HG02571 (cell line): ENCODE measurements around the gene RXFP3.
A peak's percentile ranks its signal among the peaks of the same experiment; 100 is the strongest.
"Not testable (repeated sequence)": the region's sequence is repeated elsewhere in the genome, so short reads cannot be mapped to it uniquely, and the experiment has no call there.

Source experiments
- ATAC-seq: cut with Tn5 transposase; IDR thresholded peaks from one replicate; pipeline ENCODE4 v1.9.1; 2021; ENCODE audit warnings: mild to moderate bottlenecking, moderate library complexity; ENCODE audit not compliant: unreplicated experiment

Gene RXFP3

DNA sequence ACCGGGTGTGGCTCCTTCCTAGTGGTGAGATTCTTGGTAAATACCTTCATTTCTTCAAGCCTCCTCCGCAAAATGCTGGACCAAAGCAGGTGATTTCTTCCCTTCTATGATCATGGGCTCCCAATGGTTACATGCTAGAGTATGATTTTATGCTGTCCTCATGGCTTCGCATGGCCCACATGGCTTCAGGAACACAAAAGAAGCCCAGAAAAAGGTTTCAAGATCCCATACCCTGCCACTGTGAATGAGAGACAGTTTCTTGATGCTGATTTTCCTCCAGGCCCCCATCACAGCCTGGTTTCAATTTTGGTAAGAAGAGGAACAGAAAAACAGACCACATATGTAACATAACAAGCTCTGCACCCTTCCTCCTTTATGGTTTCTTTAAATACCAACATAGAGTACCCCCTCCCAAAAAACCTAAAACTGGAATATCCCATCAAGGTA is 2.4 kb upstream of the RXFP3 start:
- ATAC-seq, result peak; percentile 84

DNA sequence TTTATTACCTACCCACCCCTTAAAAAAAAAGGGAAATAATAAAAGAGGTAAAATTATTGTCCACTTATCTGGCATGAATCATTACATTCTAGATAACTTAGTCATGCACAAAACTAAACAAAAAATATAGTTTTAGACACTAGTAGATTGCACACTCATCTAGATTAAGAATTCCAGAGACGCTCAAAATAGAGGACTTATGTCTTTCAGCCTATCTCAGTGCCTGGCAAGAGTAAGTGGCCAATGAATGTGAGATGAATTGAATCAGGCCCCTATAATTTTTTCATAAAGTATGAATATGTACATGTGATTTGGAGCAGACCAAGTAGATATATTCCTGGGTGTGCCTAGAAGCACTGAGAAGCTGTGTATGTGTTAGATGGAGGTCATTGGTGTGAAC is 2.0 kb upstream of the RXFP3 start:
- peak; percentile 13 for ATAC-seq

DNA sequence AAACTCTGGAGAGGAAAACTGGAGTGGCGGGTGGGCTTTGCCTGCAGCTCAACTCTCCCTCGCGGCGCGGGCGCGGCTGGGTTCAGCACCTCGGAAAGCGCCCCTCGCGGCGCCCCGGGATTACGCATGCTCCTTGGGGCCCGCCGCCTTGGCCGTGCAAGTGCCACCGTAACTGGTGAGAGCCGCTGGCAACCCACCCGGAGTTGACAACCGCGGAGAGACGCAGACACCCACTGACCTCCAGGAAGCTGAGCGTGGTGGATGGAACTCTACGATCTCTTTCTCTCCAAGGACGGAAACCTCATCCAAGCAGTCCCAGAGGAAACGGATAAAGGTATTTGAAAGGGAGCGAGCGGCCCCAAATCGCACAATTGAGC is 194 bp upstream of the RXFP3 start:
- ATAC-seq, result no peak

DNA sequence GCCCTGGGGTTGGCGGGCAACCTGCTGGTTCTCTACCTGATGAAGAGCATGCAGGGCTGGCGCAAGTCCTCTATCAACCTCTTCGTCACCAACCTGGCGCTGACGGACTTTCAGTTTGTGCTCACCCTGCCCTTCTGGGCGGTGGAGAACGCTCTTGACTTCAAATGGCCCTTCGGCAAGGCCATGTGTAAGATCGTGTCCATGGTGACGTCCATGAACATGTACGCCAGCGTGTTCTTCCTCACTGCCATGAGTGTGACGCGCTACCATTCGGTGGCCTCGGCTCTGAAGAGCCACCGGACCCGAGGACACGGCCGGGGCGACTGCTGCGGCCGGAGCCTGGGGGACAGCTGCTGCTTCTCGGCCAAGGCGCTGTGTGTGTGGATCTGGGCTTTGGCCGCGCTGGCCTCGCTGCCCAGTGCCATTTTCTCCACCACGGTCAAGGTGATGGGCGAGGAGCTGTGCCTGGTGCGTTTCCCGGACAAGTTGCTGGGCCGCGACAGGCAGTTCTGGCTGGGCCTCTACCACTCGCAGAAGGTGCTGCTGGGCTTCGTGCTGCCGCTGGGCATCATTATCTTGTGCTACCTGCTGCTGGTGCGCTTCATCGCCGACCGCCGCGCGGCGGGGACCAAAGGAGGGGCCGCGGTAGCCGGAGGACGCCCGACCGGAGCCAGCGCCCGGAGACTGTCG is 976 bp downstream of the RXFP3 start:
- no peak for ATAC-seq

DNA sequence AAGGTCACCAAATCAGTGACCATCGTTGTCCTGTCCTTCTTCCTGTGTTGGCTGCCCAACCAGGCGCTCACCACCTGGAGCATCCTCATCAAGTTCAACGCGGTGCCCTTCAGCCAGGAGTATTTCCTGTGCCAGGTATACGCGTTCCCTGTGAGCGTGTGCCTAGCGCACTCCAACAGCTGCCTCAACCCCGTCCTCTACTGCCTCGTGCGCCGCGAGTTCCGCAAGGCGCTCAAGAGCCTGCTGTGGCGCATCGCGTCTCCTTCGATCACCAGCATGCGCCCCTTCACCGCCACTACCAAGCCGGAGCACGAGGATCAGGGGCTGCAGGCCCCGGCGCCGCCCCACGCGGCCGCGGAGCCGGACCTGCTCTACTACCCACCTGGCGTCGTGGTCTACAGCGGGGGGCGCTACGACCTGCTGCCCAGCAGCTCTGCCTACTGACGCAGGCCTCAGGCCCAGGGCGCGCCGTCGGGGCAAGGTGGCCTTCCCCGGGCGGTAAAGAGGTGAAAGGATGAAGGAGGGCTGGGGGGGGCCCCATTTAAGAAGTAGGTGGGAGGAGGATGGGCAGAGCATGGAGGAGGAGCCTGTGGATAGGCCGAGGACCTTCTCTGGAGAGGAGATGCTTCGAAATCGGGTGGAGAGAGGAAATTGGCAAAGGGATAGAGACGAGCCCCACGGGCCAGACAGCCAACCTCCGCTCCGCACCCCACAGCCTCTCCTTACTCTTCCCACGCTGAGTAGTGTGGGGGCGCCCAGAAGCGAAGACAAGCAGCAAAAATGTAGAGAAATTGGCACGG is 1.7 kb downstream of the RXFP3 start:
- ATAC-seq, result no peak

DNA sequence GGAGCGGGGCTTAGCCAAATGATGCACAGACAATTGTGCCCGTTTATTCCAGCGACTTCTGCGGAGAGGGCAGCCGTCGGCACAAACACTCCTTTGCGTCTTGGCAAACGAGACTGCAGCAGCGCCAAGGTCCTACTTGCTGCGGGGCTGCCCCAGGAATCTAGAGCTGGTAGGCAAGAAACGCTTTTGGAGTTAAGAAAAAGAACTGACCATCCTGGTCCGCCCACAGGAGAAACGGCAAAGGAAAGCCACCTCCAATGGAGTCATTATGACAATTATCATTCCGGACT is 2.3 kb downstream of the RXFP3 start:
- ATAC-seq, result no peak

DNA sequence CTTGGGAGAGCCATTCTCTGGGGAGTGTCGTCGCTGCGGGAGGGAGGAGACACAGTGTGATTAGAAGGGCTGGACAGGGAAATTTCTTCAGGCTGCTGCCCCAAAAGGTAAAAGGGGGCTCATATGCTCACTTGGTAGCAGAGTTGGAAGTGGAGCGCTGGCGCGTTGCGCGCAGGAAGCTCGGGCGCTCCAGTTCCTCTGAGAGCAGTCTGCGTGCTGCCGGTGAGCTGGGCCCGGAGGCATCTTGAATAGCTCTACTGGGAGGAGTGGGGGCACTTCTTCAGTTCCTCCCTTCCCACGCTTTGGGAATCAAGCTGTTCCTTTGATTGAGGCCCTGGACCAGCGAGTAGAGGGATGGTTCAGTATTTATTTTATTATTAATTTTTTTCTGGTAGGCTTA is 2.7 kb downstream of the RXFP3 start:
- no peak for ATAC-seq

DNA sequence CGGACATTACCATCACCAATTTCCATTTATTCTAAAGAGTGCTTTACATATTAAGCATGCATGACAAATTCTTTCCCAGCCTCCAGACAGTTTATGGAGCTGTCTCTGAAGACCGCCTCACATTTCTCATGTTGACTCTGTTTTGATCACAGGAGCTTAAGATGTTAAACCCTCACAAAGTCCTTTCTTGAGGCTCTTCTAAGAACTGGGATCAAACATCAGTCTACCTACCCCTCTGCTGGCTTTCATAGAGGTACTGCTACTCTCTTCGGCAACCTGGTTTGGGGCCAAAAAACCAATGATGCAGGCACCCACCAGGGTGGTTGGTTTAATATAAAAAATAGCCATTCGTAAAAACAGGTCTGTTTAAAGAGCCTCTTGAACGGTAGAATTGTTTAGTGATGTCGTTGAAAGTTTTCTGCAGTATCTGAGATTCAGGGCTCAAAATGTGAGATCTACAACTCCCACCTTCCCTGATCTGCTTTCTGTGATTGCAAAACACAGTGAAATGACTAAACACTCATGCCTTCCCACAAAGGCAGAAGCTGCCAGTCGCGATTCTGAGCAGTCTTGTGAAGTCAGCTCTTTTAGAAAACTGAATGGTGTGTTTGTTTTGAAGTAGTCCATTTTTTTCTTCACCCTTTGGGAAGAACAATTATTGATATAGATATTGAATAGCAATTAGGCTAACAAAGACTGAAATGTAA is 3.5 kb downstream of the RXFP3 start:
- no peak for ATAC-seq

DNA sequence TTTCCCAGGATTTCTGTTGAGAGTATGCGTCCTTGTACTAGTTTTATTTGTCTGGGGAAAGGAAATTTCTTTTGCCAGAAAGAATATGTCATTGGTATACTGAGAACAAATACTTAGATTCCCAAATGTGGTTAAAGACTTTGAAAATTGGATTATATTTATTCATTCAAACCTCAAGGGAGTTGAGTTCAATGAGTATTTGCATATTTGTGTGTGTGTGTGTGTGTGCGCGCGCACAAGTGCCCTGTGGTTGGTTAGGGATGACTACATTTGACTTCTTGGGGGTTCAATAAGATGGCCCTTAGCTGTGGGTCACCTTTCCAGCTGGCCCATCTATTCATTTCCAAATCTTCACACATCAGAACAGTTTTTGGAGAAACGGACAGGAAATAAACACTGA is 4.9 kb downstream of the RXFP3 start:
- ATAC-seq, result no peak

DNA sequence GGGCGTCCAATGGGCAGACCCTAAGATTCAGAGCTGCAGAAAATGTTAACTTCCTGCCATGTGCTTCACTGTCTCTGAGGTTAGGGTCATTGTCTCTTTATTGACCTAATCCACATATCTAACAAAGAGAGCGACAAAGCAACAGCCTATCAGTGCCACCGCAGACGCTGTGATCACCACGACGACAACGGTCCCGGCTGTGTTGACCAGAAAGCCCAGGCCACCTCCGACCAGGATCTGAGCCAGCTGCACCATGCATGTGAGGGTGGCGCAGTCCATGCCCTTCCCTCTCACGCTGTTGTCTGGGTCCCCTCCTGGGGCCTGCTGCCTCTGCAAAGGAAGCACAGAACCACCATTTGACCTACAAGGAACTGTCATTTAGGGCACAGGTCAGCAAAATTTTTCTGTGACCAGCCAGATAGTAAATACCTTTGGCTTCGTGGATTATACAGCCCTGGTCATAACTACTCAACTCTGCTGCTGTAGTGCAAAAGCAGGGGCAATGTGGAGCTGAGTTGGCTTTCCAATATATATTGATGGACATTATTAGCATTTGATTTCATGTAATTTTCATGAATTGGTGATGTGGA is 8.5 kb downstream of the RXFP3 start:
- no peak for ATAC-seq

DNA sequence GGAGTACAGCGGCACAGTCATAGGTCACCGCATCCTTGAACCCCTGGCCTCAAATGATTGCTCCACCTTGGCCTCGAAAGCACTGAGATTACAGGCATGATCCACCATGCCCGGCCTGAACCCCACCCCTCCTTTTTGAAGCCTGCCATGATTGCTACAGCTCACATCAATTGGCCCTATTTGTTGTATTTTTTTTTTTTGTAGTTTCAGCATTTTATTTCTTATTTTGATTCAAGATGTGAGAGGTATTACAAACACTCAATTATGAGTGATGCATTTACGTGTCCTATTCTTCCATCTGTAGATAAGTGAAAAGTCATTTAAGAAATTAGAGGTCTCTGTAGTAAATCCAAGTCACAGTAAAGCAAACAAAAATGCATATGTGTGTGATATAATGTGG is 16.0 kb downstream of the RXFP3 start:
- not testable (repeated sequence) for ATAC-seq

DNA sequence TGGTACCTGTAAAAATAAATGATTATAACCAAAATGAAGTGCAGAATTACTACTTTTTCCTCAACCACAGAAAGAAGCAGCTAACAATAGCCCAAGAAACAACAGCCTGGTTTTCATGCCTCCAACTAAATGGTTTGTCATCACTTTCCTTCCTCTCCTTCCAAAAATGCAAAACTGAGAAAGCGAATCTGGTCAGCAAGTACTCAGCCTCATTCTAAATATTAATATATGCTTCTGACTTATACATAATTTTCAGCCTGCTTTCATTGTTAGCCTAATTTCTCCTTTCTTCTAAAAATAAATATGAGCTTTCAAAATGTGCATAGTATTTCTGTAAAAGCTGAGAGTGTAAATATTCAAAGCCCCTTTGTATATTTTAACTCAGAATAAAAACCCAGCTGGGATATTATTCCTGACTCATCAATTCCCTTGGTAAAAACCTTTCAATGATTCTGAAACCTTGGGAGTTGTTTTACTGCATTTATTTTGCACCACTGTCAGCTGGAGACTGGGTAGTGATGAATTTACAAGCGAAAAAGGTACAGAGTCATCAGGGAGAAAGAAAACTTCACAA is 21.5 kb downstream of the RXFP3 start:
- no peak for ATAC-seq

DNA sequence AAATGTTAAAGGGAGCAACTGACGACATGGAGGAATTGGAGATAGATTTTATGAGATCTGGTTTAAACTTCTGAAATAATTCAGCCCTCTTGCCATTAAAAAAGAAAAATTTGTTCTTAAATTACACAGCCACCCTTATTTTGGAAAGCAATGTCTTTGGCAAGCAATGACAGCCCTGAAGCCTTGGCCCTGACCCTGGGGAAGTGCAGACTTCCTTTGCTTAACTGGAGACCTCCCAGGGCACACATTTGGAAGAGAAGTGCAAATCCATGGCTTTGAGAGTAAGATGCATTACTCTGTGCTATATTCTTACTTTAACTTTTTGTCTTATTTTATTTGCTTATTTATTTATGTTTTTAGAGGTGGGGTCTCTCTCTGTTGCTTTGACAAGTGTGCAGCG is 22.0 kb downstream of the RXFP3 start:
- no peak for ATAC-seq

DNA sequence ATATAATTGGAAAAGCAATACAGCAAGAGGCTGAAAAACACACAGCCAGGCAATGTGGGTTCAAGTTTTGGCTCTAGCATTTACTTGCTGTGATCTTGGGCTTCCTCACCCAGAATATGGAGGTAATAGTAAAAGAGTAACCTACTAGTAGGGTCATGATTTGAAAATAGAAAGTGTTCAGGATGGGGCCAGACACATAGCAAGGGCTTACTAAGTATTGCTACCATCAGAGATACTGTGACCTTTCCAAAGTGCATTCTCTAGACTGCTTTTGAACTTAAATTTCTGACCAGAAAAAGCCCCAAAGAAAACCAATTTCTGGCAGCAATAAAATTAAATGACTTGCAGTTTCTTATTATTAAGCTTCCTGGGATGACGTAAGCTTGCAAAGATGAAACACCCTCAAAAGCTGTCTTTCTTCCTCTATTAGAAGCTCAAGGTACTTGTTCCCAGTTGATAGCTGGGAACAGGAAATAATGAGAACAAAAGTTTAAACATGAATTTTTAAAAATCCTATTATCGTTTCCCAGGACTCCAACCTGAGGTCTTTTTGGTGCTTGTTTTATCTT is 28.0 kb downstream of the RXFP3 start:
- ATAC-seq, result no peak

DNA sequence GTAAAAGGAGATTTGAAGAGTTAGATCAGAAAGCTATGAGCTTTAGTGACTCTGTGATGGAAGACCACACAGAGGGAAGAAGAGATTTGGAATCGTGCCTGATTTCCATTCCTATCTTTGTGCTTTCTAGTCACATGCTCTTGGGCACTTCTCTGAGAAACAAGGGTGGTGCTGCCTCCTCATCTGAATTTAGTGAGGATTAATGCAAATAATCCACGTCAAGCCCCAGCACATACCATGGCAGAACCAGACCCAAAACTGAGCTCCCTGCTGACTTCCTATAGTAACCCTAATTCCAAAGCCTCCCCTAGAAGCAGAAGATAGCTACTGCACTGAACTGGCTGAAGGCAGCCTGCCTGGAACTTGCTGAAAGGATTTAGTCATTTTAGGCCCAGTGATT is 30.6 kb downstream of the RXFP3 start:
- no peak for ATAC-seq

DNA sequence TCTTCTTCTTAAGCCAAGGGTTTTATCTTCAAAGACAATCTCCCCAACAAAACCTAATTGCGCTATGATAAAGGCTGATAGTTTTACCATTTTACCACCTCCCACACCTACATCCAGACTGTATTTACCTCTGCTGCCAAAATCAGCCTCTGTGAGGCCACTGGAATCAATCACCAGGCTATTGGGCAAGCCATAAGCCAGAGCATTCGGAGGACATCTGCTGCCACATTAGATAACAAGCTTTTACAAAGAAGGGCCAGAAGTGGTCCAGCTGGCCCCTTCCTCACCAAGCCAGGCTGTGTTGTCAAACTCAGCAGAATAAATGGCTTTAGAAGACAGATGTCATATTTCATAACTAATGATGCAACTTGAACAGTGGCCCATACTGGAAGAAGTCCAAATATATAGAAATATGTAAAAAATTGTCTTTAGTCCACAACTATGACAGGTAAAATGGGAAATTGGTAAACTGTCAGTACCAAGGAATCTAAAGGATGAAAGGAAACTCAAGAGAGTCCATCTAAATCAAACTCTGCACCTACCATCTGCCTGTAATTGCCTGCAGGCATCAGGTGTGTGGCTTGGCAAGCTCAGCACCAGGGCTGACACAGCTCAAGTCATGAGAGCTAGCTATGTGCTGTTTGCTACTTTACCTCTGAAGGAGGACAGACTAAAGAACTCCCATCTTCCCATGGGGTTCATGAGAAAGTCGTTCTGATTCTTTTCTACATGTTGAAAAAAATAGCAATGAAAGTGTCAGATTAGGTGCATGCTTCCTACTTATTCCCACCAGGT is 32.2 kb downstream of the RXFP3 start:
- ATAC-seq, result no peak

DNA sequence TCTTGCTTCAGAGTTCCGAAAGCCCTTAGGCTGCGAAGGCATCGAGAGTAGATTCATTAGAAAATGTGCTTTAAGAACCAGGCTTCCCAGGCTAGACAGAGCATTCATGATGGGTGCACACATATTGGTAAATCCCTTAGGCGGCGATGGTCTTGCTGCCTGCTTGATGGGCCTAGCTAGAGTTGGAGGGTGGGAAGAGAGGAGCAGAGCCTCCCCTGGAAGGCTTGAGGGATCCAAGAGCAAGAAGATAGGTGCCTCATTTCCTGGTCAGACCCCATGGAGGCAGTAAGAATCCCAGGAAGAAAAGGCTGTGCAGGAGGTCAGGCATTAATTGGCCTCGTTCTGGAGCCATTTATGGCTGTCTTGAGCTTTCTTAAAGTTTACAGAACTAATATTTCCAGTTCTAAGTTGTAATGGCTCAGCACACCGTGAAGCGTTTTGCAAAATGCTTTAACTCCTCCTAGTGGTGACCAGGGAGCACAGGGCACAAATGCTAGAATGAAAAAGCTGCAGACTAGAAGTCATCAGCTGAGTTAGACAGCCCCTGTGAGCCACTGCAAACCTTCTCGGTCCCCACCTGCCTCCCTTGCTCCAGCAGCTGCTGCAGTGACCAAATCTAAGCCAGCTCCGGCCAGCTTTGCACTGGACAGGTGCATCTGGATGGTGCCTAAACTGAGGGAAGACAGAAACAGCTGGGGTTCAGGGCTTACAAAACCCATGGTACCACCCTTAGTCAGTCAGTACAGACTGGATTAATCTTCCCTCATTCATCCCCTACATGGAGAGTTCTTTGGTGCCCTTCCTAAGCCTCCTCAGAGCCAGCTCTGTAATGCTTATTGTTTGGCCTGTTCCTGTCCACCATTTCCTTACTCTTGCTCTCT is 33.6 kb downstream of the RXFP3 start:
- no peak for ATAC-seq

DNA sequence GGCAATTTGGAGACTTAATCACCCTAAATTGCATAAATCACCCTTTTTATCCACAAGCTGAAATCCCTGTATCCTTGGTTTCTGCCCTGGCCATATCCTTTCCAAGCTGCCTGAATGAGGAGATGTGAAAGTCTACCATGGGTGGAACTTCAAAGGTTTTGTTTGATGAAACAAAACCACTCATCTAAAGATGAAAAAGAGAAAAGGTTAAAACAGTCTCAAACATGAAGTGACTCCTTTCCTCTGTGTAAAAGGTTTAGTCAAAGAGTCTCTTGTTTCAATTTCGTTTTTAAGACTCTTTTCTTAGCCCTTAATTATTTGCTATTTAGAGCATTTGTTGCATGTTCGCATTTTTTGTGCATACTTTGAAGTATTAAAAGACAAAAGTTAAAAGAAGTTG is 37.1 kb downstream of the RXFP3 start:
- no peak for ATAC-seq

DNA sequence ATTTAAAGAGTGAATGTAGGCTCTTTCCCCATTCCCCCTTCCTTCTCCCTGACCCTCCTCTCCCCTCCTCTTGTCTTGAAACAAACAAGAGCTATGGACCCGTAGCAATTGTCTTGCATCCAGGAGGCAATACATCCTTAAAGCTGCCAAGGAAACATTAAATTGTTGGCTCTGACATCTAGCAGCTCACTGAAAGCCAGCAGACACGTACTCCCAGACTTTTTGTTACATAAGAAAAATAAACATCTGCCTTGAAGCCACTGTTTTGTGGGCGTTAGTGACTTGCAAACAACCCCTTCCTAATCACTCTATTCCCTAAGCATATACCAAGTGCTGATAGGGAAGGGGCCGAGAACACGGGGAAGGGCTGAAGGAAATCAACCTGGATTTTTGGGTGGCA is 39.7 kb downstream of the RXFP3 start:
- ATAC-seq, result no peak
